Hepatocyte (in vitro differentiated cells): ENCODE data around the gene THSD4. TPM values are rescaled to one million over a fixed set of nuclear protein-coding genes. Genes with fewer than 3 reads are reported as not detected.

Experiments
- DNase-seq: peaks from one replicate; pipeline ENCODE4 v3.0.0-alpha.2; 2016; ENCODE audit warnings: low spot score
- H2AFZ ChIP-seq: fragments of 200-600 bp; sonication (generic); 2 replicates; pipeline ENCODE4 v1.6.0; 2016; ENCODE audit warnings: antibody characterized with exemption, mild to moderate bottlenecking
- H3K27ac ChIP-seq: fragments of 200-600 bp; sonication (generic); 2 replicates; pipeline ENCODE4 v1.5.1; 2016; ENCODE audit warnings: mild to moderate bottlenecking
- H3K27me3 ChIP-seq: fragments of 200-600 bp; sonication (generic); 2 replicates; pipeline ENCODE4 v1.6.1; 2016
- H3K36me3 ChIP-seq: fragments of 200-600 bp; sonication (generic); replicated peaks from 2 replicates; pipeline ENCODE4 v1.5.1; 2016; ENCODE audit warnings: low read depth; ENCODE audit not compliant: insufficient read depth
- H3K4me1 ChIP-seq: fragments of 200-600 bp; sonication (generic); 2 replicates; pipeline ENCODE4 v1.5.1; 2016; ENCODE audit warnings: mild to moderate bottlenecking, moderate library complexity; ENCODE audit not compliant: insufficient read depth
- H3K4me2 ChIP-seq: fragments of 200-600 bp; sonication (generic); 2 replicates; pipeline ENCODE4 v1.6.0; 2016
- H3K4me3 ChIP-seq: fragments of 200-600 bp; sonication (generic); 2 replicates; pipeline ENCODE4 v1.5.1; 2016; ENCODE audit warnings: mild to moderate bottlenecking
- H3K79me2 ChIP-seq: fragments of 200-600 bp; sonication (generic); 2 replicates; pipeline ENCODE4 v1.6.0; 2017; ENCODE audit warnings: mild to moderate bottlenecking
- H3K9me2 ChIP-seq: fragments of 200-600 bp; sonication (generic); replicated peaks from 2 replicates; pipeline ENCODE4 v1.6.0; 2017; ENCODE audit warnings: mild to moderate bottlenecking; ENCODE audit not compliant: insufficient read depth
- H3K9me3 ChIP-seq: fragments of 200-600 bp; sonication (generic); 2 replicates; pipeline ENCODE4 v1.5.1; 2016; ENCODE audit warnings: low read depth, mild to moderate bottlenecking
- H4K20me1 ChIP-seq: fragments of 200-600 bp; sonication (generic); 2 replicates; pipeline ENCODE4 v1.6.0; 2016; ENCODE audit warnings: mild to moderate bottlenecking; ENCODE audit not compliant: insufficient read depth, poor library complexity, severe bottlenecking
- EZH2 ChIP-seq: fragments of 200-600 bp; sonication (generic); IDR thresholded peaks from 2 replicates; pipeline ENCODE4 v1.6.1; 2016; ENCODE audit warnings: antibody characterized with exemption, mild to moderate bottlenecking, borderline replicate concordance
- EZH2phosphoT487 ChIP-seq: fragments of 200-600 bp; sonication (generic); IDR thresholded peaks from one replicate; pipeline ENCODE4 v1.6.1; 2018; ENCODE audit warnings: antibody characterized with exemption, mild to moderate bottlenecking, low read depth, moderate library complexity; ENCODE audit not compliant: unreplicated experiment, severe bottlenecking
- WGBS: methylation state at CpG from one replicate; pipeline ENCODE4 v1.1.6; 2016; ENCODE audit warnings: low lambda C conversion rate; ENCODE audit errors: missing lambda C conversion rate; 5-methylcytosine and 5-hydroxymethylcytosine counted together
- polyA plus RNA-seq: library from polyadenylated mRNA; unstranded; fragments of >200 nt; fragmentation: Nextera tagmentation; extraction: Ambion mirVana; gene quantifications from 2 replicates; pipeline ENCODE4 v1.2.1, GENCODE V29; 2016
- total RNA-seq: library from RNA; depleted of rRNA; stranded (reverse); fragments of >200 nt; gene quantifications from 2 replicates; pipeline ENCODE4 v1.2.3, GENCODE V29; 2014
- TF ChIP-seq, protein P1 (sequence below): fragments of 200-600 bp; sonication (generic); IDR thresholded peaks from 2 replicates; pipeline ENCODE4 v1.5.1; 2016; ENCODE audit warnings: antibody characterized with exemption, mild to moderate bottlenecking; ENCODE audit not compliant: poor library complexity

The THSD4 gene
- total and polyA plus RNA-seq, 2 experiments from 2014 or later = 4.3 to 7.0 TPM

DNA sequence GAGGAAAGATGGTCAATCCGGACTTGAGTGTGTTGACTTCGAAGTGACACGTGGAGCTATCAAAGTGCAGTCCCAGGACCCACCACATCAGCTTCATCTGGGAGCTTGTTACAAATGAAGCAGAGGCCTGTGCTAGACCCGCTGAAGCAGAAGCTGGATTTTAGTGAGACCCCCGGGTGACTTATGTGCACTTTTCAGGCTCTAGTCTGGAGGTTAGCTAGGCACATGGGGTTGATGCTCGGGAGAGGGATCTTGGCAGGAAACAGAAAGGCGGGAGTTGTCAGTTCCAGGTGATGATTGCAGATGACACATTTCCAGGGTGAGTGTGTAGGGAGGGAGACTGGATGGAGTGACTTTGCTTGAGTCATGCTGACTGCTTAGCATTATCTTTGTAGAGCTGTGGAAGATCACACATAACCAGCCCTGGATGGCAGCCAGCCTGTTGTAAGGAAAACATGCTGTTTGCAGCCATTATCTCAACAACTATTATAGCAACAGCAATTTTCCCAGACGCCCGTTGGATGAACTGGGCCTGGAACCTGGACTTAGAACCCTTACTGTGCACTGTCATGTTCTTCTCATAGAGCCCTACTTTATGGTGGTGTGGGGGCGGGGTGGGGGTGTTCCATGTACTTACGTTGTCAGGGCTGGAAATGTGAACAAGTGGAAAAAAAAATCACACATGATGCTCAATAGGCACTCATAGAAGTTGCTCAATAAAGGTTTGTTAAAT, 122.4 kb downstream of the THSD4 start:
- no peak overlapping the region for H2AFZ ChIP-seq

DNA sequence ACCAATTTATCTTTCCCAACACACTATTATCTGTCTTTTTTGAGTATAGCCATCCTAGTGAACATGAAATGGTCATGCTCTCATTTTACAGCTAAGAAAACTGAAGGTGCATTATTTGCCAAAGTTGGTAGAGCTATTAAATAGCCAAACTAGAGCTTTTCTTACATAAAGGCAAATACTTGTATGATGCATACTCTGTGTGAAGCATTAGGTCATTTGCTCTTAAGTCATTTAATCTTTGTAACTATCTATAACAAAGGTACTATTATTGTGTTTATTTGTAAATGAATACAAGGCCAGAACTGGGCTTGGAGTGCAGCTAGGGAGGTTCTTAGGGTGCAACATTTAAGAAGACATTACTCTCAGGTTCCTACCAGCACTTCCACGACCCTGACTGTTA, 123.7 kb downstream of the THSD4 start:
- H3K27me3 ChIP-seq = no peaks in the 10 kb centered on the region
- H2AFZ ChIP-seq = no peak overlapping the region
- no peak overlapping the region for H3K4me3 ChIP-seq
- DNase-seq = no peak
- H4K20me1 ChIP-seq = no peaks in the 10 kb centered on the region
- WGBS = 61% methylated on average over 1 of the region's 1 CpG
- no peaks in the 10 kb centered on the region for H3K9me3 ChIP-seq
- no peaks in the 10 kb centered on the region for H3K36me3 ChIP-seq
- H3K4me2 ChIP-seq = no peak overlapping the region
- TF ChIP-seq, protein P1, sequence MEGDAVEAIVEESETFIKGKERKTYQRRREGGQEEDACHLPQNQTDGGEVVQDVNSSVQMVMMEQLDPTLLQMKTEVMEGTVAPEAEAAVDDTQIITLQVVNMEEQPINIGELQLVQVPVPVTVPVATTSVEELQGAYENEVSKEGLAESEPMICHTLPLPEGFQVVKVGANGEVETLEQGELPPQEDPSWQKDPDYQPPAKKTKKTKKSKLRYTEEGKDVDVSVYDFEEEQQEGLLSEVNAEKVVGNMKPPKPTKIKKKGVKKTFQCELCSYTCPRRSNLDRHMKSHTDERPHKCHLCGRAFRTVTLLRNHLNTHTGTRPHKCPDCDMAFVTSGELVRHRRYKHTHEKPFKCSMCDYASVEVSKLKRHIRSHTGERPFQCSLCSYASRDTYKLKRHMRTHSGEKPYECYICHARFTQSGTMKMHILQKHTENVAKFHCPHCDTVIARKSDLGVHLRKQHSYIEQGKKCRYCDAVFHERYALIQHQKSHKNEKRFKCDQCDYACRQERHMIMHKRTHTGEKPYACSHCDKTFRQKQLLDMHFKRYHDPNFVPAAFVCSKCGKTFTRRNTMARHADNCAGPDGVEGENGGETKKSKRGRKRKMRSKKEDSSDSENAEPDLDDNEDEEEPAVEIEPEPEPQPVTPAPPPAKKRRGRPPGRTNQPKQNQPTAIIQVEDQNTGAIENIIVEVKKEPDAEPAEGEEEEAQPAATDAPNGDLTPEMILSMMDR = no peak
- TF ChIP-seq EZH2phosphoT487 = no peak
- no peaks in the 10 kb centered on the region for H3K9me2 ChIP-seq
- H3K79me2 ChIP-seq = no peaks in the 10 kb centered on the region
- H3K4me1 ChIP-seq = peaks cover 24% of the 10 kb centered on the region
- H3K27ac ChIP-seq = peak overlapping the region; percentile 62

More for the DNA sequence above, 122.4 kb downstream of the THSD4 start:
- 60% methylated on average over 11 of the region's 11 CpGs for WGBS
- peaks cover 24% of the 10 kb centered on the region for H3K4me1 ChIP-seq
- no peaks in the 10 kb centered on the region for H4K20me1 ChIP-seq
- no peaks in the 10 kb centered on the region for H3K27me3 ChIP-seq
- H3K79me2 ChIP-seq = no peaks in the 10 kb centered on the region
- no peaks in the 10 kb centered on the region for H3K9me3 ChIP-seq
- H3K36me3 ChIP-seq = no peaks in the 10 kb centered on the region
- no peak overlapping the region for H3K4me3 ChIP-seq
- DNase-seq = peak; percentile 93
- peak overlapping the region; percentile 62 for H3K27ac ChIP-seq
- TF ChIP-seq EZH2phosphoT487 (no peak), EZH2 (no peak)
- TF ChIP-seq, protein P1 = no peak
- no peak overlapping the region for H3K4me2 ChIP-seq
- no peaks in the 10 kb centered on the region for H3K9me2 ChIP-seq

DNA sequence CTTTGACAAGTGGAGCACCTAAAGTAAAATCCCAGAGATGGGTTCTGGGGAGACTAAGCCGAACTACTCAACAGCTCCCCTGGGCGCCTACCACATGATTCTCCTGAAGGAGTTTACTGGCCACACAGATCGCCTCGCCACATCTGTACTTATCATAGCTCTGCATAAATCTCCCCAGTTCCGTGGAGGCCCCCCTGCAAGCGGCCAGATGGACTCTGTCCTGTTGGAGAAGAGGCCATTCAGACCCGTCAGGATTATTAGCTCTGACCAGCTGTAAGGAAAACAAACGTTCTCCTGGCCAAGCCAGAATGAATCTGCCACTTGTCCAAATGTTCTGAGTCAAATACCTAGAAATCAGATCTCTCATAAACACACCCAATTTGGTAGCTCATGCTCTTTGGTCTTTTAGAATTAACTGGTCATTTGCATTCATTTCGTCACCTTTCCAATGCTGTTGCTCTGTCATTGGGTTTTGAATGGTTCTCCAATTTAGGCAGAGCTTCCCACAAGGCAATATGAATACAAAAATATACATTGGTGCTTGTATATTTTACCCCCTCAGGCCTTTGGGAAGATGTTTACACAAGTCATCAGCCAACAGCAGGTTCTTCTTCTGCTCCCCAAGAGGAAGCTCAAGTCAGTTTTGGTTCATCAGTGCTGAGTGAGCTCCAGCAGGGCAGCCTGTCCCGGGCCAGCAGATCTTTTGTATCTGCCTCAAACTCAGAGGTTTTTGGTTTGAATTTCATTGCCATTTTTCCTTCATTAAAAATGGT, 124.5 kb downstream of the THSD4 start:
- H3K4me2 ChIP-seq = peak overlapping the region; percentile 3
- TF ChIP-seq EZH2phosphoT487 (no peak), EZH2 (no peak)
- TF ChIP-seq, protein P1 = no peak
- no peak overlapping the region for H3K4me3 ChIP-seq
- H3K4me1 ChIP-seq = peaks cover 24% of the 10 kb centered on the region
- WGBS = 70% methylated on average over 10 of the region's 10 CpGs
- H3K9me3 ChIP-seq = no peaks in the 10 kb centered on the region
- H3K27me3 ChIP-seq = no peaks in the 10 kb centered on the region
- H3K9me2 ChIP-seq = no peaks in the 10 kb centered on the region
- H4K20me1 ChIP-seq = no peaks in the 10 kb centered on the region
- peak; percentile 40 for DNase-seq
- no peaks in the 10 kb centered on the region for H3K79me2 ChIP-seq
- H3K36me3 ChIP-seq = no peaks in the 10 kb centered on the region
- H2AFZ ChIP-seq = no peak overlapping the region
- peak overlapping the region; percentile 62 for H3K27ac ChIP-seq
